ES-I3 (cell line): ENCODE measurements around the gene SFXN4.
A peak's percentile ranks its signal among the peaks of the same experiment; 100 is the strongest.
"Not testable (repeated sequence)": the region's sequence is repeated elsewhere in the genome, so short reads cannot be mapped to it uniquely, and the experiment has no call there.

Experiments
- H3K36me3 ChIP-seq: 2 replicates; pipeline ENCODE4 v1.6.1; 2013; ENCODE audit warnings: mild to moderate bottlenecking, low read length, control low read depth, moderate library complexity; ENCODE audit not compliant: insufficient read depth
- H3K4me1 ChIP-seq: 2 replicates; pipeline ENCODE4 v1.6.1; 2013; ENCODE audit warnings: mild to moderate bottlenecking, control low read depth, low read length; ENCODE audit not compliant: insufficient read depth
- H3K9ac ChIP-seq: 2 replicates; pipeline ENCODE4 v1.6.1; 2013; ENCODE audit warnings: low read depth, mild to moderate bottlenecking, low read length, moderate library complexity
- H3K9me3 ChIP-seq: 2 replicates; pipeline ENCODE4 v1.6.1; 2013; ENCODE audit warnings: mild to moderate bottlenecking, low read length, moderate library complexity; ENCODE audit not compliant: control insufficient read depth, insufficient read depth

SFXN4 gene

DNA sequence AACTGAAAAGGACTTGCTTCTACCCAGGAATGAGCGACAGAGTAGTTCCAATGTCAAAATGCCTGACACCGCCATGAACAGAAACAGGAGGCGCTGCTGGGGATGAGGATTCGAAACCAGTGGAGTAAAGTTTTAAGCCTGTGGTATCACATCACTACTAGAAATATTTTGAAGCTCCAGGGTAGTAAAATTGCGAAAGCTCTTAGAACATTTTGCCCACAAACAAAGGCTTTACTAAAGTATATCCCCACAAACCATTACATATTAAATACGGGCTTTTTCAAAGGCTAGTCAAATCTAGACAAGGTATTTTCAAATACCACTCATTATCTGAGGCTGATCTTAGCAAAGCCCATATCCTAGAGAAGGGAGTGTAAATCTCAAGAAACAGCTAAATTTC lies 10.7 kb upstream of the SFXN4 start:
- H3K9ac ChIP-seq, result no peak overlapping the region
- no peaks in the 10 kb centered on the region for H3K4me1 ChIP-seq
- H3K9me3 ChIP-seq, result no peaks in the 10 kb centered on the region
- peaks cover 21% of the 10 kb centered on the region for H3K36me3 ChIP-seq

DNA sequence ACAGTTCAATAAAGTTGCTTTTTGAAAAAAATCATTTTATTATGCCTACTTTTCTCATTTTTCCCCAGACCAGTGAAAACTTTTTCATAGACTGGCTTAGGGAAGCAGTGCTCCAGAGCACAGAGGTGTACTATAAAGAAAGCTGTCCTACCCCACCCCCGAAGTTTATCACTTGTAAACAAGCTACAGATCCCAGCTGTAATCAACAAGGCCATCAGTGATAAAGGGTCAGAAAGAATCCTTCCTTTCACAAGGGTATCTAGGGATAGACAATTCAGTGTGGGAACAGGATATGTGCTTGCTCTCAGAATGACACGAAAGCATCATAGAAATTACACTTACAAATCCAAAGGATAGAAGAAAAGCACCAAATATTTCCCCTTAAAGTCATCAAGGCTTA lies 8.6 kb upstream of the SFXN4 start:
- H3K9ac ChIP-seq, result no peak overlapping the region
- no peaks in the 10 kb centered on the region for H3K9me3 ChIP-seq
- H3K4me1 ChIP-seq, result no peaks in the 10 kb centered on the region
- H3K36me3 ChIP-seq, result peaks cover 28% of the 10 kb centered on the region

DNA sequence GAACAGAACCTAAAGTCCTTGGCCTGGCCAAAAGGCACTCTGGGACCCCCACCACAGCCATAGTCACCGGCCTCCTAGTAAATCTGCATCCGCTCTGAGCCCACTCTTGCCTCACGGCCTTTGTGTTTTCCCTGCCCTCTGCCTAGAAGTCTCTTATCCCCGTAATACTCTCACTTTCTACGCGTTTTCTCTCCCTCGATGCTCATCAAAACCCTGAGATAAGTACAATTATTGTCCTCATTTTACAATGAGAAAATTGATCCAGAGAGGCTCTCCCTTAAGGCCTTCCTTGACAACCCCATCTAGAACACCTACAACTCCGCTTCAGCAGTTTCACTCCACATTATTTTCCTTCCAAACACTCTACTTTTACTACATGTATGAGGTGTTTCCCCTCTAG lies 1.5 kb upstream of the SFXN4 start:
- Histone ChIP-seq H3K9me3 (no peaks in the 10 kb centered on the region), H3K4me1 (no peaks in the 10 kb centered on the region; the same call in 1 of the 2 replicates), H3K36me3 (peaks cover 12% of the 10 kb centered on the region), H3K9ac (no peak overlapping the region)

DNA sequence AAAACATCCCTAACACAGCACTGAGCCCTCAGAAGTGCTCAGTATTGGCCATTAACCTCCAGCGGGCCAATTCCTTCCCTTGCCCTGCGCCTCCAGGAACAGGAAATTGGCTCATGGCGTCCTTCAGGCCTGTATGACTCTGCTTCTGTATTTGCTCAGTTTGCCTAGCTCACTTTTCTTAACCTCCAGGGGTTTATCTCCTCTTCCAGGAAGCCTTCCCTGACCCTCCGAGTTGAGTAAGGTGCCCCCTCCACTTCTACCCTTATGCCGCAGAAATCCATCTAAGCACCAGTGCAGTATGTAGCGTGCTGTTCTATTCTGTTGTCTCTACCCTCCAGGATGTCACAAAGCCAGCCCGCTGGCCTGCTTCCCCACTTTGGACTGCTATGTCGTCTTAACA lies 1.1 kb upstream of the SFXN4 start:
- H3K9ac ChIP-seq, result peak overlapping the region; percentile 78; the same call in 1 of the 2 replicates
- H3K9me3 ChIP-seq, result no peaks in the 10 kb centered on the region
- H3K36me3 ChIP-seq, result peaks cover 12% of the 10 kb centered on the region
- H3K4me1 ChIP-seq, result no peaks in the 10 kb centered on the region; the same call in 1 of the 2 replicates

DNA sequence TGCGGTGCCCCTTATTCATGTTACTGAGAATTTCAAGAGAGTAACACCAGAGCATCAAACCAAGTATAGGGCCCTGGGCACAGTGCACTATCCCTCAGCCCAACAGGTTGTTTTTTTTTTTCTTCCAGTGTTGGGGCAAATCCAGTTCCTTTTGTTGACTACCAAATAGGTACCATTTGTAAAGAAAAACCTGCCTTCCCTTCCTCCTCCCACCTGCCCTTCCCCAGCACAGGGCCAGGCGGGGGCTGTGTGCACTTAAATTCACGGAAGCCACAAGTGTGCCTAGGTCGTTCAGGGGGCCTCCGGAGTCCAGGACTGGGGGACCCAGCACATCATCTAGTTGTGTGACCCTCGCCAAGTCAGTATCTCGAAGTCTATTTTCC lies 595 bp upstream of the SFXN4 start:
- H3K36me3 ChIP-seq, result peaks cover 12% of the 10 kb centered on the region

DNA sequence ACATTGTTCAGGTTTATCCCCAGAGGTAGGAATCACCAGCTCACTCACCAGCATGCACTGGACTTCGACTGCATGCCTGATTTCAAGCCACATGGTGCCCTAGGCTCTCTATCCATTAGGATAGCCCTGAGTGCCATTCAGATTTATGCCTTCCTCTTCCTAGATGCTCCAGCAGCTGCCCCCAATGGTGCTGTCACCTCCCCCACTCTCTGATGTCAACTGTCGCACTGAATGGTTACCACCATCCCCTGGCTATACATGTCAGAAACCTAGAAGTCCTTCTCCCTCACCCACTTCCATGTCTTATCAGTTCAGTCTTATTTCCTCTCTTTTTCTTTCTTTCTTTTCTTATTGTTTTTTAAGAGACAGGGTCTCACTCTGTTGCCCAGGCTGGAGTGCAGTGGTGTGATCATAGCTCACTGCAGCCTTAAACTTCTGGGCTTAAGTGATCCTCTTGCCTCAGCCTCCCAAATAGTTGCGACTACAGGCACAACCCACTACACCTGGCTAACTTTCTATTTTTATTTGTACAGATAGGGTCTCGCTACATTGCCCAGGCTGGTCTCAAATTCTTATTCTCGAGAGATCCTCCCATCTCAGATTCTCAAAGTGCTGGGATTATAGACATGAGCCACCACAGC lies 2.9 kb downstream of the SFXN4 start:
- H3K36me3 ChIP-seq, result peaks cover 5% of the 10 kb centered on the region; the same call in 1 of the 2 replicates
- H3K9me3 ChIP-seq, result no peaks in the 10 kb centered on the region
- no peak overlapping the region for H3K9ac ChIP-seq
- no peaks in the 10 kb centered on the region; the same call in 1 of the 2 replicates for H3K4me1 ChIP-seq

More for the DNA sequence above, 595 bp upstream of the SFXN4 start:
- Histone ChIP-seq H3K9me3 (no peaks in the 10 kb centered on the region), H3K9ac (peak overlapping the region; percentile 78), H3K4me1 (no peaks in the 10 kb centered on the region; the same call in 1 of the 2 replicates)

DNA sequence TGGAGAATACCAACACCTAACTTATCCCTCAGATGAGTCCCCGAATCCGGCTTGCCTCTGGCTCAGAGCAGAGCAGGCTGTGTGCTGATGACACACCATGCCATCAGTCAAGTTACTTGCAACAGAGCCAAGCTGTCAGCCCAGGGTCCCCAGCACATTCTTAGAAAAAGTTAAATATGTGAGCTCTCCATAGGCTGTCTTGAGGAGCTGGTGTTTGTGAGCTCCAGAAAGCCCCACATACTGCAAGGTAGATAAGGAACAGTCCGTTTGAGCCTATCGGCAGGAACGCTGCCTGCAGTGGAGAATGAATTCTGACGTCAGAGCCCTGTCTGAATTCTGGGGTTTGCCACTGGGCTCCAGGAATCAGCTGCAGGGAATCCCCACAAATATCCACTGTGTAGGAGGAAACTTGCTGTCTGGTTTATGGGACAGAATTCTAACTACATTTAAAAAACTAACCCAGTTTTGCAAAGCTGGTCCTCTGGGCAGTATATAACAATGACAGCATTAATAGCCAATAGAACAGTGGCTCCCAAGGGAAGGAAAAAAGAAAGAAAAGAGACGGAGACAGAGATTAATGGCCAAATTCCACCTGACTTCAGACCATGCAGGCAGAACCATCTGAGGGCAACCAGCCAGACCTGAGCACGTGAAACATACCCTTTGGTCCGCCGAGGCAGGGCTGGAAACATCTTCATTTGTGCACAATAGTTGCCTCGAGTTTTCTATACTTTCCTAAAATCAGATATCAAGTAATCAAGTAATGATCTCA lies 3.6 kb downstream of the SFXN4 start:
- peaks cover 5% of the 10 kb centered on the region; the same call in 1 of the 2 replicates for H3K36me3 ChIP-seq
- H3K9me3 ChIP-seq, result no peaks in the 10 kb centered on the region
- H3K4me1 ChIP-seq, result no peaks in the 10 kb centered on the region; the same call in 1 of the 2 replicates
- H3K9ac ChIP-seq, result no peak overlapping the region

DNA sequence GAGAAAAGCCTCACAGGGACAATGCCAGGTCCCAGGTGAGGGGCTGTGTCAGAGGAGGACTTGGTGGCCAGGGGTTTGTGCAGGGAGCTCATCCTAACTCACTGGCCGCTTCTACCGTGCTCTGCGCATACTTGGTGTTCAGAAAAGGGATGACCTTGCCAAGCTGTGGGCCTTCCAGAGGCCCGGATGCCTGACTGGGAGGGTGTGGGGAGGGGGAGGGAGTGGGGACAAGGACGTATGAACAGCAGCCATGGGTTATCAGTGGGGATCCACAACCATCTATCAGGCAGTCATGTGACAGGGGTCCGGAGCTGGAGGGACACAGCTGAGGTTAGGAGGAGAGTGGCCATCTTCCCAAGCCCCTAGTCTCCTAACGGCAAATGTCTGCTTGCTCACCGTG lies 6.2 kb downstream of the SFXN4 start:
- H3K4me1 ChIP-seq, result no peaks in the 10 kb centered on the region
- peaks cover 8% of the 10 kb centered on the region; the same call in 1 of the 2 replicates for H3K36me3 ChIP-seq
- no peak overlapping the region for H3K9ac ChIP-seq
- H3K9me3 ChIP-seq, result no peaks in the 10 kb centered on the region

DNA sequence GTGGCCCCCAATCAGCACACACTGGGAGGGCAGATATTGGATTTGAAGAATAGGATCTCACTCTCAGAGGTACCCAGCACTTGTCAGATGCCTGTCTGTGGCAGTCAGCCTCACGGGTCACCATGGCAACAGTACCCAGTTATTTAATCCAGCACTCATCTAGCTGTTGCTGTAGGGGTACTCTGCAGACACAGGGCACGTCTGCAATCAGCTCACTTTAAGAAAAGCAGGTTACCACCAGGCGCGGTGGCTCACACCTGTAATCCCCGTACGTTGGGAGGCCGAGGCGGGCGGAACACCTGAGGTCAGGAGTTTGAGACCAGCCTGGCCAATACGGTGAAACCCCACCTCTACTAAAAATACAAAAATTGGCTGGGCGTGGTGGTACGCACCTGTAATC lies 11.9 kb downstream of the SFXN4 start:
- Histone ChIP-seq H3K9ac (no peak overlapping the region), H3K4me1 (no peaks in the 10 kb centered on the region), H3K9me3 (no peaks in the 10 kb centered on the region), H3K36me3 (peaks cover 8% of the 10 kb centered on the region; the same call in 1 of the 2 replicates)

DNA sequence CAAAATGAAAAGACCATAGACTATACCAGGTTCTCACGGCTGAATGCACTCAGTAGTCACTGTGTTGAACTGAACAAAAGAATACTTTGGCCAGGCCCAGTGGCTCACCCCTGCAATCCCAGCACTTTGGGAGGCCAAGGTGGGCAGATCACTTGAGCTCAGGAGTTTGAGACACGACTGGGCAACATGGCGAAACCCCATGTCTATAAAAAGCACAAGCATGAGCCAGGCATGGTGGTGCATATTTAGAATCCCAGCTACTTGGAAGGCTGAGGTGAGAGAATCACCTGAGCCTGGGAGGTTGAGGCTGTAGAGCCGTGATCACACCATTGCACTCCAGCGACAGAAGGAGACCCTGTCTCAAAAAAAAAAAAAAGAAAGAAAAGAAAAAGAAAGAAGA lies 12.5 kb downstream of the SFXN4 start:
- Histone ChIP-seq H3K9me3 (no peaks in the 10 kb centered on the region), H3K4me1 (no peaks in the 10 kb centered on the region), H3K9ac (no peak overlapping the region), H3K36me3 (peaks cover 6% of the 10 kb centered on the region; the same call in 1 of the 2 replicates)

DNA sequence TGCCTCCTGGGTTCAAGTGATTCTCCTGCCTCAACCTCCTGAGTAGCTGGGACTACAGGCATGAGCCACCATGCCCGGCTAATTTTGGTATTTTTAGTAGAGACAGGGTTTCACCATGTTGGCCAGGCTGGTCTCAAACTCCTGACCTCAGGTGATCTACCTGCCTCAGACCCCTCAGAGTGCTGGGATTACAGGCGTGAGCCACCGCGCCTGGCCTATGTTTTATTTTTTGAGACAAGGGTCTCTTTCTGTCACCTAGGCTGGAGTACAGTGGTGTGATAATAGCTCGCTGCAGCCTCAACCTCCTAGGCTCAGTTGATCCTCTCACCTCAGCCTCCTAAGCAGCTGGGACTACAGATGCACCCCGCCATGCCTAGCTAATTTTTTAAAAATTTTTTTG lies 13.9 kb downstream of the SFXN4 start:
- not testable (repeated sequence) for H3K4me1 ChIP-seq, H3K9ac ChIP-seq, H3K9me3 ChIP-seq, H3K36me3 ChIP-seq

DNA sequence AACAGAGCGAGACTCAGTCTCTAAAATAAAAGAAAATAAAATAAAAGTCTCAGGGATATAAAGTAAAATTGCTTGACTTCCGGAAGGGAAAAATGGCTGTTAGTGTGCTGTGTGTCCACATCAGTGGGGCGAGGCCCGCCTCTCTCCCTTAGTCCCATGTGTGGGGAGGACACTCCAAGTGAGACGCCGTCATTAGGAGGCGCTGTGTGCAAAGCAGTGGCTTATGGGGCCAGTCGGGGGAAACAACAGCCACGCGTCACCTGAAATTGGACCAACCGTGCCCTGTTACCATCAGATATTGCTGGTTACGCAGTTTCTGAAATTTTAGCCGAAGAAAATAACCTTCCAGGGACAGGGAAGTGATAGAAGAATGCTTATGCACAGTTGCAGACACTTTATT lies 15.8 kb downstream of the SFXN4 start:
- Histone ChIP-seq H3K9me3 (no peaks in the 10 kb centered on the region), H3K36me3 (no peaks in the 10 kb centered on the region)

DNA sequence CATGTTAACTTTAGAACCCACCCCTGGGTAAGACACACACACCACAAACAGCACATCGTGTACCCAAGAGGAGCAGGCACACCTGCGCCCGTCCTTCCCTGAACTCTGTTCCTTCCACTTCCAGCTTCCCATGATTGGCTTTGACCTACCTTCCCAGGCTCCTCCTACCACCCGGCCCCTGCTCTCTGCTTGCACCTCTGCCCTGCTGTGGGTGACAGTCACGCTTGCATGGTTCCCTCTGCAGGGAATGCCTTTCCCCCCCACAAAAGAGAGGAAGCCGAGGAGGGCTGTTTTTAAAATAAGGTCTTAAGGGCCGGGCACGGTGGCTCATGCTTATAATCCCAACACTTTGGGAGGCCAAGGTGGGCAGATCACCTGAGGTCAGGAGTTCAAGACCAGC lies 16.4 kb downstream of the SFXN4 start:
- Histone ChIP-seq H3K36me3 (no peaks in the 10 kb centered on the region), H3K9me3 (no peaks in the 10 kb centered on the region), H3K4me1 (no peaks in the 10 kb centered on the region), H3K9ac (no peak overlapping the region)

More for the DNA sequence above, 15.8 kb downstream of the SFXN4 start:
- Histone ChIP-seq H3K4me1 (no peaks in the 10 kb centered on the region), H3K9ac (no peak overlapping the region)

DNA sequence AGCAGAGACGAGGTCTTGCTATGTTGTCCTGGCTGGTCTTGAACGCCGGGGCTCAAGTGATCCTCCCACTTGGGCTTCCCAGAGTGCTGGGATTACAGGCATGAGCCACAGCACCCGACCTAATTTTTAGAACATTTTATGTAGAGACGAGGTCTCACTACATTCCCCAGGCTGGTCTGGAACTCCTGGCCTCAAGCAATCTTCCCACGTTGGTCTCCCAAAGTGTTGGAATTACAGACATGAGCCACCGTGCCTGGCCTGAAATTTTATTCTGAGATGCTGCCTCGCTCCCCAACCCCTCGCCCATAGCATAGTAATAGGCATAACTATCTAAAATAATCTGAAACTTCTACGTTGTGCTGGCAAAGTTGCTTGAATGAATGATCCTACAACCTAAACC lies 21.9 kb downstream of the SFXN4 start:
- Histone ChIP-seq H3K9me3 (no peaks in the 10 kb centered on the region), H3K9ac (no peak overlapping the region), H3K4me1 (no peaks in the 10 kb centered on the region), H3K36me3 (no peaks in the 10 kb centered on the region)
